IPS-20b (cell line): Measurements from ENCODE around the gene PROB1.
A peak's percentile ranks its signal among the peaks of the same experiment; 100 is the strongest.
"Not testable (repeated sequence)": the region's sequence is repeated elsewhere in the genome, so short reads cannot be mapped to it uniquely, and the experiment has no call there.

ENCODE experiments used
- H3K27ac ChIP-seq: one replicate; pipeline ENCODE4 v1.5.1; 2013; ENCODE audit warnings: low read length
- H3K27me3 ChIP-seq: 2 replicates; pipeline ENCODE4 v1.6.1; 2013; ENCODE audit warnings: mild to moderate bottlenecking, low read length, inconsistent platforms; ENCODE audit not compliant: insufficient read depth
- H3K36me3 ChIP-seq: 2 replicates; pipeline ENCODE4 v1.6.1; 2013; ENCODE audit warnings: low read depth, mild to moderate bottlenecking, inconsistent platforms, low read length, moderate library complexity; ENCODE audit not compliant: insufficient read depth
- H3K4me1 ChIP-seq: 2 replicates; pipeline ENCODE4 v1.6.1; 2013; ENCODE audit warnings: mild to moderate bottlenecking, control low read depth, inconsistent platforms, low read length, moderate library complexity; ENCODE audit not compliant: insufficient read depth
- H3K4me3 ChIP-seq: 2 replicates; pipeline ENCODE4 v1.5.1; 2013; ENCODE audit warnings: mild to moderate bottlenecking, low read length, inconsistent platforms
- H3K9ac ChIP-seq: 2 replicates; pipeline ENCODE4 v1.6.1; 2013; ENCODE audit warnings: low read depth, mild to moderate bottlenecking, inconsistent platforms, low read length, moderate library complexity
- H3K9me3 ChIP-seq: 2 replicates; pipeline ENCODE4 v1.6.1; 2013; ENCODE audit warnings: mild to moderate bottlenecking, low read depth, low read length, inconsistent platforms; ENCODE audit not compliant: insufficient read depth

Gene PROB1

DNA sequence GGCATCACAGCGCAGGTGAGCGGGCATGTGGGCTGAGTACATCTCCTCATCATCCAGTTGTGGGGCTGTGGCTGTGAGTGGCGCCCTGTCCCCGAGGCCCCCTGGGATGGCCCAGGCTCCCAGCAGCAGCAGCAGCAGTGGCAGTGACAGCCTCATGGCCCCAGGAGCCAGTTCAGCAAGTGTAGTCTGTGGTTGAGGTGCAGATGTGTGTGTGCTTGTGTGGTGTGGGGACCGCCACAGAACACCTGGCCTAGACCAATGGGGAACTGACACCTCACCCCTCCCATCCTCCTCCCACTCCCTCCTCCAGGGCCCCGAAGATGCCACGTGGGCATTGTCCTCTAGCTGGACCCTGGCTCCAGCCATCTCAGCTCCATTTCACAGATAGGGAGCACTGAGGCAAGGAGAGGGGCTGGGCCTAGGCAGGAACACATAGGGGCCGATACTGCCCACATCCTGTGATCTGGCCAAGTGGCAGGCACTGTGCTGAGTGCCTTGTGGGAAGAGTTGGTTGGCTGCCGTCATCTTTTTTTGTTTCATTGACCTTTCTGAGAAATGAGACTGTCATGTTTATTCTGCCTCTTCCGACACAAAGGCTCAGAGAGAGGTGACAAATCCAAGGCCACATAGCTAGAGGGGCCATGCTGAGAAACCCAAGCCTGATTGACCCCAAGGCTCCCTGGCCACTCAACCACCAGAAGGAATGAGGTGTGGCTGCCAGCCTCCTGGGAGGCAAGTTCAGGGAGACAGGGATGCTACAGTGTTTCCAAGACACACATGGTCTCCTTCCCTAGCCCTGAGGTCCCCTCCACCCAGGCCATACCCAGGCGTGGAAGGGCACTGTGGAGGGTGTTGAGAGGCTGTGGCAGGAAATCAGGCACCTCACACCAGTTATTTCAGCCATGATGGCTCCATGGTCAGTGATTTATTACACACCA lies 4.9 kb downstream of the PROB1 start, which contains the start of gene MZB1:
MZB1 (minus strand) TSS at position 213 of the 938 bp plus-strand sequence; CDS start at position 156, 57 bp downstream.
- Histone ChIP-seq H3K27me3 (peaks cover 42% of the 10 kb centered on the region), H3K9ac (no peak within 1 kb of the TSS), H3K4me3 (no peak within 1 kb of the TSS), H3K9me3 (no peaks in the 10 kb centered on the region), H3K36me3 (no peaks in the 10 kb centered on the region), H3K27ac (no peak within 1 kb of the TSS), H3K4me1 (peaks cover 8% of the 10 kb centered on the region; the same call in 1 of the 2 replicates)

DNA sequence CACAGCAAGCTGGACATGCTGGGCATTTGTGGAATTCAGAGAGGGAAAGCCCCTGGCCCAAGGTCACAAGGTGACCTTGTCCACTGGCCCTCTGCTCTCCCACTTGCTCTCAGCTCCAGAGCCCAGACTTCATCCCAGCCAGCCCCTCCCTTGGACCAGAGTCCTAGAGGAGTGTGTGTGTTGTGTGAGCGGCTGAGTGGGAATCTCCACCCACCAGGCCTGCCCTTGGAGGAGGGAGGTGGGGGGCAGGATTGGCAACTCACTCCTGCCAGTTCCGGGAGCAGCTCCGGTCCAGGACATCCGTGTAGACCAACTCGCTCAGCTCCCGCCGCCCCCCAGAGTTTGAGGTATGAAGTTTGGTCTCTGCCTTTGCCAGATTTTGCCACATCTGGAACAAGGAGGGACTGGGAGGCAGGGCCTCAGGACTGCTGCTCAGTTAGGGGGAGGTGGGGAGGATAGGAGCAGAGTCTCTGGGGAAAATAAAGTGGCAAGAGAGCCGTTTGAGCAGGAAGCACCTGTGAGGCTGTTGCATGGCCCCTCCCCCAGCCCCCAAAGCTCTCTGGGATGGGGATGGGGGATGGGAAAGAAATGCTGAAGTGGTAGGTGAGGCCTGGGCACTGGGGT lies 6.6 kb downstream of the PROB1 start:
- H3K9ac ChIP-seq = peak overlapping the region; percentile 64; the same call in 1 of the 2 replicates
- no peaks in the 10 kb centered on the region for H3K36me3 ChIP-seq
- no peaks in the 10 kb centered on the region for H3K9me3 ChIP-seq
- H3K27me3 ChIP-seq = peaks cover 26% of the 10 kb centered on the region
- peak overlapping the region; percentile 20; the same call in 1 of the 2 replicates for H3K4me3 ChIP-seq
- peaks cover 8% of the 10 kb centered on the region; the same call in 1 of the 2 replicates for H3K4me1 ChIP-seq
- H3K27ac ChIP-seq = peak overlapping the region; percentile 8

DNA sequence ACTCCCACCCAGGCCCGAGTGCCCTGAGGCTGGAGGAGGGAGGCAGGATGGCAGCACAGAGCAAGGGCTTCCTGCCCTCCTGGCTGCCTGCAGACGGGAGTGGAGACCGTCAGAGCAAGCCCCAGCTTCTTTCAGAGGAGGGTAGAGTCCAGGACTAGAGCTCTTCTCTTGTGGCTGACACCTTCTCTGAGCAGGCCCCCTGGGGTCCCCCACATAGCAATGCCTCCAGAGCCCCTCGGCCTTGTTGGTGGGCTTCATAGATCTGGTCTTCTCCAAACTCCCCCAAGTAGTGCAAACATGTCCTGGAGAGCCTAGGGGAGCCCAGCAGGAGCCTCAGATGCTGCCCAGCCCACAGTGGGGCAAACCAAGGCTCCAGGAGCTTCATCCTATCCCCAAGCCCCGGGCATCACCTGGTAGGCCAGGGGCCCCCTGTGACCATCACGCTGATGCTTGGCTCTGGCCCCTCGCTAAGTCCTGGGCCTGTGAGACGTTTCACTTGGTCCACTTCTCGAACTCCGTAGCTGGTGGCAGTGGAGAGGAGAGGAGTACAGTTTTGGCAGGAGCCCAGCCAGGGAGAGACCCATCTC lies 7.2 kb downstream of the PROB1 start:
- H3K4me3 ChIP-seq = no peak overlapping the region
- peaks cover 20% of the 10 kb centered on the region for H3K27me3 ChIP-seq
- H3K9me3 ChIP-seq = no peaks in the 10 kb centered on the region
- H3K9ac ChIP-seq = peak overlapping the region; percentile 64; the same call in 1 of the 2 replicates
- H3K27ac ChIP-seq = peak overlapping the region; percentile 8
- H3K36me3 ChIP-seq = no peaks in the 10 kb centered on the region
- peaks cover 8% of the 10 kb centered on the region; the same call in 1 of the 2 replicates for H3K4me1 ChIP-seq

DNA sequence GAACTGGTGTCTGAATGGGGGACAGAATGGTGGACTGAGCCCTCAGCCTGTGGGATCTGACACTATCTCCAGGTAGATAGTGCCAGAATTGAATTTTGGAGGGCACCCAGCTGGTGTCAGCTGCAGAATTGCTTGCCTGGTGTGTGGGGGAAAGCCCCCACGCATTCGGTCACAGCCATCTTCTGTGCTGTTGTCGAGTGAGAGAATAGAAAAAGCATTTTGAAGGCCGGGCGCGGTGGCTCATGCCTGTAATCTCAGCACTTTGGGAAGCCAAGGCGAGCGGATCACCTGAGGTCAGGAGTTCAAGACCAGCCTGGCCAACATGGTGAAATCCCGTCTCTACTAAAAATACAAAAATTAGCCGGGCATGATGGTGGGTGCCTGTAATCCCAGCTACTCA lies 7.9 kb downstream of the PROB1 start:
- not testable (repeated sequence) for H3K27ac ChIP-seq, H3K9me3 ChIP-seq, H3K4me3 ChIP-seq, H3K9ac ChIP-seq, H3K4me1 ChIP-seq, H3K36me3 ChIP-seq
- H3K27me3 ChIP-seq = peaks cover 12% of the 10 kb centered on the region

DNA sequence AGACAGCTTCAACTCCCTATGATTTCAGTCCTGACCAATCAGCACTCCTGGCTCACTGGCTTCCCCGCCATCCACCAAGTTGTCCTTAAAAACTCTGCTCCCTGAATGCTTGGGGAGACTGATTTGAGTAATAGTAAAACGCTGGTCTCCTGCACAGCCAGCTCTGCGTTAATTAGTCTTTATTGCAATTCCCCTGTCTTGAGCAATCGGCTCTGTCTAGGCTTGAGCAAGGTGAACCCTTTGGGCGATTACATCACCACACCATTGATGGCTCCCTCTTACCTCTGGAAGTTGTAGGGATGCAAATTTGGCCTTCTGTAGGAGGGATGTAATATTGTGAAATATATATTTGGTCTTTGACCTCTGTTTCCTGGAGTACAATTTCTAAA lies 8.9 kb downstream of the PROB1 start:
- H3K27me3 ChIP-seq = peaks cover 3% of the 10 kb centered on the region; the same call in 1 of the 2 replicates
- no peaks in the 10 kb centered on the region for H3K36me3 ChIP-seq
- H3K4me3 ChIP-seq = no peak overlapping the region
- H3K9ac ChIP-seq = no peak overlapping the region
- peaks cover 8% of the 10 kb centered on the region; the same call in 1 of the 2 replicates for H3K4me1 ChIP-seq
- H3K27ac ChIP-seq = no peak overlapping the region
- no peaks in the 10 kb centered on the region for H3K9me3 ChIP-seq

DNA sequence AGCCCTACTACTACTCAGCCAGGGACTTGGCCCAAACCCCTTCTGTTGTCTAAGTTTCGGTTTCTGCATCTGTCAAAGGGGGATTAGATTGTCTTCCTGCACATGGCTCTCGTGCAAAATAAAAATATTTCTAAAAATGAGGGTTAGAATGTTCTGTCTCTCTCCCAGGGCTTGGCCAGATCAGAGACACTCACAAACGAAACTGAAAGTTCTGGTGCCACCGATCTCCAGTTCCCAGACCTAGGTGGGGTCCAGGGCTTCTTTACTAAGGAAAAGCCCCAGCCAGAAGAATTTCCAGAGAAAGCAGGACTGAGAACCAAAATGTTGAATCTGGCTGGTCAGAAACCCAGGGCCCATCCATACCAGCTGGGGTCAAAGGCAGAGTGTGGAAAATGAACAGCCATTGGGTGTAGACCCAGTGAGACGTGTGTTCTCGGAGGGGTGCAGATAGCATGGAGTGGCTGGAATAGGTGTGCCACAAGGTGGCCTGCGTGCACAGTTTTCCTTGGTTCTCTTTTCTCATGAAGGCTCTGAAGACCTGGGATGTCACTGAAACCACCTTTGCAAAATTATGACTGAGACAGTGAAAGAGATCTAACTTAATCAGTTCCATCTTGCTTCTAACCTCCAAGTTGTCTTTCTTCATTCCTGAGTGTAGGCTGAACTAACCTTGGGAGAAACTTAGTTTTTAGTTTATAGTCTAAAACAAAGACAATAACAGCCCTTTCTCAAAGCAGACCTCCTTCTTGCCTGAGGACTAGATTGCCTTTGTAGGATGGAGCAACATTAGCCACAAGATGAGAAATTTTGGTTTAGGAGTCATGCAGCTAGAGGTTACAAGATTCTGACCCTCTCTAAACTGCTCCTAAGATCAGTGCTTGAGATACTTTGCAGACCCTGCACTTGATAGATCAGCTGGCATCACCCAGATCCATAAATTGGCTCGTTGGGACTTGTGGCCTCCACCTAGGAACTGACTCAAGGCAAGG lies 9.5 kb downstream of the PROB1 start:
- Histone ChIP-seq H3K9me3 (no peaks in the 10 kb centered on the region), H3K27me3 (no peaks in the 10 kb centered on the region), H3K4me3 (no peak overlapping the region), H3K27ac (no peak overlapping the region), H3K36me3 (no peaks in the 10 kb centered on the region), H3K4me1 (peaks cover 8% of the 10 kb centered on the region; the same call in 1 of the 2 replicates), H3K9ac (no peak overlapping the region)

DNA sequence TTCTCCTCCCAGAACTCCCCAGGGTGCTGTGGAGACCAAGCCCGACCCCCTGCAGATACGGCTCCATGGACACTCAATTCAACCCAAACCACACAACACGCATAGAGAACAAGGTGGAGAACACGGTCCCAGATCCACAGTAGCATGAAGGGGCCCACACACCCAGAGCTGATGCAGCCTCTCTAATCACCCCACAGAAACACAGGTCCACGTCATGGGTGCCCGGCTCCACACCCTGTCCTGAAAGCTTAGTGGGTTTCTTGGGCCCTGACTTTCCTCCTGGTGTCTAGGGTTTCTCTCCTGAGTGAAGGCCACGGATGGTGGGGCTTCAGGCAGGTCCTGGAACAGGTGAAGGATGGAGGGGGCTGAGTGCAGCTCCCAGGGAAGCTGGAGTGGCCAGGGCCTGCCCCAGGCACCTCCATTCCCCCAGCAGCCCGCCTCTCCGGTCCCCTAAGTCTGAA lies 10.3 kb downstream of the PROB1 start:
- peaks cover 8% of the 10 kb centered on the region; the same call in 1 of the 2 replicates for H3K4me1 ChIP-seq
- H3K9me3 ChIP-seq = no peaks in the 10 kb centered on the region
- H3K27ac ChIP-seq = no peak overlapping the region
- H3K4me3 ChIP-seq = no peak overlapping the region
- H3K36me3 ChIP-seq = no peaks in the 10 kb centered on the region
- no peaks in the 10 kb centered on the region for H3K27me3 ChIP-seq
- no peak overlapping the region for H3K9ac ChIP-seq

DNA sequence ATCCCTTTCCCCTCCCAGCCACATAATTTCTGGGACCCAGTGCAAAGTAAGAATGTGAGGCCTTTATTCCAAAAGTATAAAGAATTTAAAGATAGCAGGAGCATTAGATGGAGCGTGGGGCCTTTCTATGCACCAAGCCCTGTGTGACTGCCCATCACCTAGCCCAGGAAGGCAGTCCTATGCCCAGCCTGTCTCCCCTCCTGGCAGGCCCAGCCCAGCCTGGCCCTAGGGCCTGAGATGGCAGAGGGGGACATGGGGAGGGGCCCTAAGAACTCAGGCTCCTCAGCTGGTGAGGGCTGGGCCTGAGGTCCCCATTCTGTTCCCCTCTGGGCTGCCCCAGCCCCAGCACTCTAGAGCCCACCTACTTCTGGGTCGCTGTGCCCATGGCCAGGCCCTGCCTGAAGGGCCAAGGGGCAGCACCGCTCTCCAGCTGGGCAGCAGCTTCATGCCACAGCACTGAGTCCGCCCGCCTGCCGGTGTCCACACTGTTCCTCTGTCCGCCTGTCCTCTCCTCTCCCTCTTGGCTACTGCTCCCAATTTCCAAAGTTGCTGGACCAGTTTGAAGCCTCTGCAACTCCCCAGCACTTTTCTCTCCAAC lies 10.8 kb downstream of the PROB1 start:
- no peak overlapping the region for H3K27ac ChIP-seq
- no peak overlapping the region for H3K4me3 ChIP-seq

DNA sequence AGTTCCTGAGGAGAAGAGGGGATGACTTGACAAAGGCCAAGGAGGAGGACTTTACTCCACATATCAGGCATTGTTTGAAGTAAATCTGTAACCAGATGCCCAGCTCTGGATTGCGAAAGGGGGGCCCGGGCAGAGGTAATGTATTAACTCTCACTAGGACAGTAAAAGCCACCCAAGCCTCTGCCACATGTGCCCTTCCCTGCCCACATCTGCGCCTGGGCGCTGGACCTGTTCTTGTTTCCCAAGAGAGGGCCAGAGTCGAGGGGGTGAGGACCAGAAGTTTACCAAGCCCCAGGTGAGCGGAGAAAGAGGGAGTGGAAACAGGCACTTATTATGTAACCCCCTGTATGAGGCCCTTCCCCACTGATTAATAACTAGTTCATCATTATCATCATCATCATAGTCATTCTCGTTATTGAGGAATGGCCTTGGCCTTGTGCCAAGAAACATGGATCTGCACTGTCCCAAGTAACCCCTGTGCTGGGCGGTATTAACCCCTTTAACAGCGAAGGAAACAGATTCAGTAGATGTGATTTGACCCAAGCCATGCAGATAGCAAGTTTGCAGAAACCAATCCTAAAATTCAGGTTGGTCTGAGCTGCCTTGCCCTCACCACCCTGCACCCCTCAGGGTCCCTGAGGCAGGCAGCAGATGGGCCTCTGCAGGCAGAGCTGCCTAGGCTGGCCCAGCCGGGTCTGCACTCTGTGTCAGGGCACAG lies 11.5 kb downstream of the PROB1 start, which contains the start of gene SLC23A1:
SLC23A1 (minus strand) TSS at position 23 of the 718 bp plus-strand sequence. CDS start 44 bp downstream, outside the sequence.
- no peaks in the 10 kb centered on the region for H3K36me3 ChIP-seq
- no peak within 1 kb of the TSS for H3K9ac ChIP-seq
- H3K27me3 ChIP-seq = no peaks in the 10 kb centered on the region
- H3K4me3 ChIP-seq = no peak within 1 kb of the TSS
- peaks cover 7% of the 10 kb centered on the region; the same call in 1 of the 2 replicates for H3K4me1 ChIP-seq
- H3K9me3 ChIP-seq = no peaks in the 10 kb centered on the region
- H3K27ac ChIP-seq = no peak within 1 kb of the TSS

More for the DNA sequence above, 10.8 kb downstream of the PROB1 start:
- no peaks in the 10 kb centered on the region for H3K36me3 ChIP-seq
- H3K4me1 ChIP-seq = peaks cover 8% of the 10 kb centered on the region; the same call in 1 of the 2 replicates
- H3K9me3 ChIP-seq = no peaks in the 10 kb centered on the region
- H3K27me3 ChIP-seq = no peaks in the 10 kb centered on the region
- no peak overlapping the region for H3K9ac ChIP-seq

DNA sequence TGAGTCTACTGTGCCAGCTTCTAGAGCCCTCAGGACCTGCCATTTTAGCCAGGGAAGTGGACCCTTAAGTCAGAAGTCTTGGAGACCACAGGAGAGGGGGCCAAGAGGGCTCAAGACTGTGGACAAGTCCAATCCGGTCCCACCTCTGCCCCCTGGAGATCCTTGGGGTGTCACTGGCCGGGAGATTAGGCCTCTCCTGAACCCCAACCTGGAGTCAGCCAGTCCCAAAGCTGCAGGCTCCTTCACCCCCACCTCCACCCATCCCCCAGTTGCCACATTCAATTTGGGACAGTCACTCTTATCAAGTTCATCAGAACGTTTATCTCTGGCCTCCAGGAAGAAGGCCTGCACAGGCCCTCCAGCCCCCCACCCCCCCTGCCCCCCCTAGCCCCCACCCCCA lies 12.1 kb downstream of the PROB1 start:
- Histone ChIP-seq H3K27me3 (no peaks in the 10 kb centered on the region), H3K27ac (no peak overlapping the region), H3K9ac (no peak overlapping the region), H3K4me3 (no peak overlapping the region), H3K4me1 (peaks cover under 1% of the 10 kb centered on the region; the same call in 1 of the 2 replicates), H3K36me3 (no peaks in the 10 kb centered on the region), H3K9me3 (no peaks in the 10 kb centered on the region)
